Mononuclear cell (primary cell): ENCODE results near the gene CCN5. TPM values are rescaled to one million over a fixed set of nuclear protein-coding genes. Genes with fewer than 3 reads are reported as not detected.

Source experiments
- H3K27me3 ChIP-seq: 2 replicates; pipeline ENCODE4 v1.6.0; 2011; ENCODE audit warnings: low read length, control low read depth; ENCODE audit not compliant: insufficient read depth
- H3K4me1 ChIP-seq: 2 replicates; pipeline ENCODE4 v1.5.1; 2011; ENCODE audit warnings: mild to moderate bottlenecking, low read length, control low read depth; ENCODE audit not compliant: insufficient read depth
- H3K4me3 ChIP-seq: 2 replicates; pipeline ENCODE4 v1.5.1; 2011; ENCODE audit warnings: mild to moderate bottlenecking, low read length, moderate library complexity
- H3K9me3 ChIP-seq: 2 replicates; pipeline ENCODE4 v1.5.1; 2011; ENCODE audit warnings: low read depth, mild to moderate bottlenecking, control low read depth, low read length
- total RNA-seq: library from RNA; depleted of rRNA; stranded (reverse); fragments of >200 nt; gene quantifications from one replicate; pipeline ENCODE4 v1.2.3, GENCODE V29; 2012

The CCN5 gene
- total RNA-seq, 1 donor, result not detected

GRCh38 chr20:44733341-44734069, 18.3 kb downstream of the CCN5 start:
- Histone ChIP-seq H3K27me3 (no peaks in the 10 kb centered on the region), H3K4me3 (no peak overlapping the region), H3K9me3 (no peaks in the 10 kb centered on the region), H3K4me1 (peaks cover 12% of the 10 kb centered on the region)

GRCh38 chr20:44734938-44735337, 19.8 kb downstream of the CCN5 start:
- Histone ChIP-seq H3K27me3 (no peaks in the 10 kb centered on the region), H3K9me3 (no peaks in the 10 kb centered on the region), H3K4me3 (no peak overlapping the region), H3K4me1 (peaks cover 12% of the 10 kb centered on the region)

GRCh38 chr20:44735816-44736169, 20.6 kb downstream of the CCN5 start:
- Histone ChIP-seq H3K4me1 (peaks cover 12% of the 10 kb centered on the region), H3K9me3 (no peaks in the 10 kb centered on the region), H3K27me3 (no peaks in the 10 kb centered on the region), H3K4me3 (no peak overlapping the region)

GRCh38 chr20:44736170-44737021, 21.2 kb downstream of the CCN5 start:
- Histone ChIP-seq H3K4me1 (peaks cover 12% of the 10 kb centered on the region), H3K27me3 (no peaks in the 10 kb centered on the region), H3K4me3 (no peak overlapping the region), H3K9me3 (no peaks in the 10 kb centered on the region)

- no peak overlapping the region for H3K4me3 ChIP-seq
- peaks cover 2% of the 10 kb centered on the region for H3K27me3 ChIP-seq
- peaks cover 12% of the 10 kb centered on the region for H3K4me1 ChIP-seq
- no peaks in the 10 kb centered on the region for H3K9me3 ChIP-seq
Measured at GRCh38 chr20:44737116-44737515, 21.9 kb downstream of the CCN5 start.

GRCh38 chr20:44738813-44739477, 23.8 kb downstream of the CCN5 start:
- no peaks in the 10 kb centered on the region for H3K9me3 ChIP-seq
- H3K27me3 ChIP-seq, result peaks cover 2% of the 10 kb centered on the region
- H3K4me1 ChIP-seq, result peaks cover 12% of the 10 kb centered on the region
- H3K4me3 ChIP-seq, result no peak overlapping the region

- peaks cover 12% of the 10 kb centered on the region for H3K4me1 ChIP-seq
Measured at GRCh38 chr20:44739942-44740341, 24.8 kb downstream of the CCN5 start.

GRCh38 chr20:44742304-44743079, 27.3 kb downstream of the CCN5 start:
- Histone ChIP-seq H3K9me3 (no peaks in the 10 kb centered on the region), H3K27me3 (peaks cover 20% of the 10 kb centered on the region), H3K4me1 (peaks cover 10% of the 10 kb centered on the region), H3K4me3 (no peak overlapping the region)

More at GRCh38 chr20:44739942-44740341, 24.8 kb downstream of the CCN5 start:
- no peaks in the 10 kb centered on the region for H3K9me3 ChIP-seq
- H3K4me3 ChIP-seq, result no peak overlapping the region
- H3K27me3 ChIP-seq, result peaks cover 2% of the 10 kb centered on the region

GRCh38 chr20:44743080-44743701, 28.0 kb downstream of the CCN5 start:
- Histone ChIP-seq H3K9me3 (no peaks in the 10 kb centered on the region), H3K4me1 (peaks cover 10% of the 10 kb centered on the region), H3K27me3 (peaks cover 20% of the 10 kb centered on the region), H3K4me3 (no peak overlapping the region)

- peaks cover 10% of the 10 kb centered on the region for H3K4me1 ChIP-seq
- H3K27me3 ChIP-seq, result peaks cover 20% of the 10 kb centered on the region
- no peak overlapping the region for H3K4me3 ChIP-seq
- H3K9me3 ChIP-seq, result no peaks in the 10 kb centered on the region
Measured at GRCh38 chr20:44743916-44744655, 28.9 kb downstream of the CCN5 start.

GRCh38 chr20:44745122-44745597, 30.0 kb downstream of the CCN5 start:
- Histone ChIP-seq H3K4me1 (peaks cover 10% of the 10 kb centered on the region), H3K27me3 (peaks cover 20% of the 10 kb centered on the region), H3K9me3 (no peaks in the 10 kb centered on the region), H3K4me3 (no peak overlapping the region)

GRCh38 chr20:44745598-44746366, 30.6 kb downstream of the CCN5 start, which contains the start of gene KCNK15:
KCNK15 (plus strand) TSS chr20:44745865; CDS start chr20:44745911, 46 bp downstream.
- Histone ChIP-seq H3K4me1 (peaks cover 10% of the 10 kb centered on the region), H3K27me3 (peaks cover 20% of the 10 kb centered on the region), H3K4me3 (no peak within 1 kb of the TSS), H3K9me3 (no peaks in the 10 kb centered on the region)
